Measurements from ENCODE around the gene SPRED2.

Gene SPRED2

DNA sequence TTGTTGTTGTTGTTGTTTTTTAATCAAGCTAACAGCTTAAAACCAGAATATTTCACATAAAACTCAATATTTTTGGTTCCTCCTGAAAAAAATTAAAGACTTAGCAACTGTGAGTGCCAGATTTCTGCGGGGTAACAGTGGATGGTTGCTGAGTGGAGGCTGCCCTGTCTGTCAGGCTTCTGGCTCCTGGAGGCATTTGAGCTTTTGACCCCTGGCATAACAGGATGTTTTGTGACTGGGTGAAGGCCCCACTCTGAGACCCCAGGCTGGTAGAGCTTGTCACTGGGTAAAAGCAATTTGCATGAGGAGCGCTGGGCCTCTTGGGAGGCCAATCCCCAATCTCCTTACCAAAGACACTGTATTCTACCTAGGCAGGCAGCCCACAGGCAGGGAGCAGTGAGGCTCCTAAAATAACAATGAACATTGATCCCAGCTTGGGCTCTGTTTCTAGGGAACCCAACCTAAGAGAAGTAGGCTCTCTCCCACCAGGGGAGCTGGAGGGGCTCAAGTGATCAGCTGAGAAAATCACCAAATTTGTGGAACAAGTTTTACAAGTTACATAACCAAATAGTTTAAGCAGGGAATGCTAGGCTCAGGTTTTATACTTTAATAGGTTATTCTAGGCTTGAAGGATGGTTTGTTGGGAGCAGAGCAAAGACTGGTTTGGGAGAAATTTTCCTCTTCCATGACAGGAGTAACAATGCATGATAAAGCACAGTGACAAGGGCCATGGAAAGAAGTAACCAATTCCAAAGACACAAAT, 5.9 kb upstream of the SPRED2 start:
- no peak for DNase-seq

DNA sequence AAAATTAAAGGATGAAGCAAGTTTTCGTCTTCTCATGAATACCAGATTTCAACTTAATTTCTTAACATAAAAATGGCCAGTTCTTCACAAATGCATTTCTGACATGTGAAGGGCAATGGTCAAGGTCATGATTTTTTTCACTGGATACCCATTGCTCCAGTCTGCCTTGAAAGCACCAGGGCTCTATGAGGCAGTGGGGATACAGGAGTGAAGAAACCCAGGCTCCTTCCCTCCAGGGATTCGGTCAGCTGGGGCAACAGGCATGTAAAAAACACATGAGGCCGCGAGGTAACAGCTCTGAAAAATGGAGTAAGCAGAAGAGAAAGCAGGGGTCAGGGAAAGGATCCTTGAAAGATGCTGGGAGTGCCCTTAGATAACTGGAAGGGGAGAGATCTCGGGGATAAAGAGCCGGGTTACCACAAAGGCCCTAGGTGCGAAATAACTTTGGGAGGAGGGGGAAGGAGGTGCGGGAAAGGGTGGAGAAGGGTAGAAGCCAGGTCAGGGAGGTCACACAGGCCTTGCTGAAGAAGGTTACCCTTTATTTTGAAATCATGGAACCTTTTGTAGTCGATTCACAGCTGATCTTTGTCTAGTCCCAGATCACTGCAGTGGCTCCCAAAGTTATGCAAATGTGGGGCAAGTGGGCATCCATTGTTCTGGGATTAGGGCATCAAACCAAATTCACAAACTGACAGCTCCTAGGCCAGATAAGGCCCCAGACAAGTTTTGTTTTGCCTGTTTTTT, 5.2 kb upstream of the SPRED2 start:
- DNase-seq = no peak

DNA sequence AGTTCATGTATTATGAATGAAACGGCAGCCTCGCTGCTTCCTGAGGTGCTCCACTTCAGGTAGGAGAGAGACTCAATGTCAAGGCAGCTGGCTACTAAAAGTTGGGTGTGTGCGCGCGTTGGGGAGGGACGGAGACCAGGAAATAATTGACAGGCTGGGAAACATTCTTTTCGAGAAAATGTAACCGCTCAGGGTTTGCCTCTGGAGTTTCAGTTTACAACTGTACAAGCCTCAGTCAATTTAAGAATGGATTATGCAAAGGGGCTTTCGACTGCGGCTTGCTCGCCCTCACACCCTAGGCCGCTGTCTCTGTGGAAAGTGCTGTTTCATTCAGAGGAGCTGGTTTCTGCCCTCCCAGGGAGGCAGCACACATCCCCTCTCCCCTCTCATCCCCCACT, 4.4 kb upstream of the SPRED2 start:
- DNase-seq = no peak

DNA sequence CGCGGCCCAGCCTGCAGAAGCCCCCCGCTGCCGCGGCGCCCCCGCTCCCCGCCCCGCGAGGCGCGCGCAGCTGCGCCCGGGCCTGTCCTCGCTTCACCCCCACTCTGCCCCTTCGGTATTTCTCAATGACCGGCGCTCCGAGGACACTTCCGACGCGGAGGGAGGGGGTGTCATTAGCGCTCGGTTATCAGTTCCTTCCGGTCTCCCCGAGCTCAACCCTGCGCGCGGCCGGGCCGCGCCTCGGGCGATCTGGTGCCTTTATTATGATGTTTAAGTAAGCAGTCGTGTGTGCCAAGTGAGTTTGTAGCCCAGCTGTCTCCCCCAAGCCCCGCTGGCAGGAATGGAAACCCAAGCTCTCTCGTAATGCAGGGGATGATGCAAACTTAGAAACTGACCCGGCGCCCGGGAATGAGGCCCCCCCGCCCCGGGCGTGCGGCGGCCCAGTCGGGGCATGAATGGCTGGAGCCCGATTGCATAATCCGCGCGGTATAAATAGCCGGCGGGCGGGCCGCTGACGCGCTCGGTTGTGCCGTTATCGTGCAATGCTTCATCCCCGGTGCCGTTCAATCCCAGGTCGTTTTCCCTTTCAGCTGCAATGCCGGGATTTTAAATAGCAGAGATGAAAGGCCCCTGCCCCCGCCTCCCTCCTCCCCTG, 3.9 kb upstream of the SPRED2 start:
- peak; percentile 78 for DNase-seq

DNA sequence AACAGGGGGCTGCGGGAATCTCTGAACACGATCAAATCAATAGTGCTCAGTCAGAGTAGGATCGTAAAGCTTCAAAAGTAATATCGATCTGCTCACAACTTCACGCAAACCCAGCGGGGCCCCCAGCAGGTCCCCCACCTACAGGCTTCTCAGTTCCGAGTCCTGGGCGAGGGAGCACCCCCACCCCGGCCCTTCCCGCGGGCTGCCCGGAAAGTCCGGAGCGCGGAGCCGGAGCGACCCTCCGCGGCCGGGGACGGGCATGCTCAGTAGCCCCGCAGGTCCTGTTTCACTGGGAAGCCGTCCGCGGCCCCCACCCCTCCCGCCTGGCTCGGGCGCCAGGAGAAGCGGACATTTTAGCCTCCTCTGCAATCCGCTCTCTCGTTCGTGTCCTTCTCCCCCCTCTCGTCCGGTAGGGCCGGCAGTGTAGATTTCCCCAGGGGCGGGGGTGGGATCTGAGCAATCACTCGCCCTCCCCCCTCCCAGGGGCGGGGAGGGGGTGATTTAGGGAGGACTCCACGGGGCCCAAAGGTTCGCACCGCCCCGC, 3.3 kb upstream of the SPRED2 start:
- peak; percentile 65 for DNase-seq

DNA sequence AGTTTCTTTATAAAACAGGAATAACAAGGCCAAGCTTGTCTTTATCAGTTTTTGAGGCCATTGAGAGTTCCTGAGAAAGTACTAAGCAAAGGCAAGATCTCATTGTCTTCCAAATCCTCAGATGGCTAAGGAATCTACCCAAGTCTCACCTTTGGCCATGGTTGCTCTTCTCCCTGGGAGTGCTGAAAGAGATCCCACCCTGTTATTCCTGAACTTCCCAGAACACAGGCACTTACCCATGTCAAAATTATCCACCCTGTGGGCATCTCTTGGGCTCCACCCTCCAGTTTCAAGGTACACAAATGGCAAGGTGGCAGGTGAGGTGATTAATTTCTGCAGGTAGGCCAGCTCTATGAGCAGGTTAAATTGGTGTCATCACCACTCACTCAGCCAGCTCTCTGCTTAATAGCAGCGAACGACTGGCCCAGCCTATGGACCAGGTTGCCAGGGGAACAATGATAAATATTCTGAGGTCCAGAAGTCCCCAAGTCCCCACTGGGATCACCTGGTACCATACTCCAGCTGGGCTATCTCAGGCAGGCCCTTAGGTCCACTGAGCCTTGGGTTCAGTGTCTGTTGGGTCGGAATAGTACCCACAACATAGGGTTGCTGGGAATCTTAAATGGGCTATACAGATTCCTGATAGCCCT, 2.3 kb upstream of the SPRED2 start:
- DNase-seq = no peak

DNA sequence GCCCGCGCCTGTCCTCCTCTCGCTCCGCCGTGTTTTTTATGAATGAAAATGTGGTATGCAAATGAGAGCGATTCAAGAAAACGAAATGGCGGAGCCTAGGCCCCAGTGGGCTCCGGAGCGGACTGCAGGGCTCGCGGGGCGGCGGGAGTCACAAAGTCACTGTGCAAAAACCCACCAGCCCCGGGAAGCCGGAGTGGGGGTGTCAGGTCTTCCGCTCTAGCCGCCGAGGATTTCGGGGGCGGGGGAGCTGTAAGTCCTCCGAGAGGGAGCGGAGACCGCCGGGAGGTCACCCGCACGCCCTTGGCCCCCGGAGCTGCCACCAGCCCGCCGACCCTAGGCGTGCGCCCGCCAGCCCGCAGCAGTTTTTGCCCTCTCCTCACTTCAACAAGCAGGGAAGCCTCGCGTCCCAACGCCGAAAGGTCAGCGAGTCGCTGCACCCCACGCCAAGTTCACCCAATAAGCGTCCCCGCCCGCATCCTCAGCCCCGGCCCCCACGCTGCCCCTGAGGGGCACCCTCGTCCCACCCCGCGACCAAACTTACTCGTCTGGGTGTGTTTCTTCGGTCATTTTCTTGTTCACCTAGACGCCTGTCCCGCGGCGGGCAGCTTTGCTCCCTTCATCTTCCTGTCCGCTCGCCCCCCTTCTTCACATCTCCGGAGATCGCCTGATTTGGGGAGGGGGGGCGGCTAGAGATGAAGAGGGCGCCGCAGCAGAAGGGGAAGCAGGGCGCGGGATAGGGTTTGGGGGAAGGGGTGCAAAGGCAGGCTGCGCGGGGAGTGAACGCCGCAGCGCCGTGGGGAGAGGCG, 775 bp downstream of the SPRED2 start:
- peak; percentile 27 for DNase-seq

DNA sequence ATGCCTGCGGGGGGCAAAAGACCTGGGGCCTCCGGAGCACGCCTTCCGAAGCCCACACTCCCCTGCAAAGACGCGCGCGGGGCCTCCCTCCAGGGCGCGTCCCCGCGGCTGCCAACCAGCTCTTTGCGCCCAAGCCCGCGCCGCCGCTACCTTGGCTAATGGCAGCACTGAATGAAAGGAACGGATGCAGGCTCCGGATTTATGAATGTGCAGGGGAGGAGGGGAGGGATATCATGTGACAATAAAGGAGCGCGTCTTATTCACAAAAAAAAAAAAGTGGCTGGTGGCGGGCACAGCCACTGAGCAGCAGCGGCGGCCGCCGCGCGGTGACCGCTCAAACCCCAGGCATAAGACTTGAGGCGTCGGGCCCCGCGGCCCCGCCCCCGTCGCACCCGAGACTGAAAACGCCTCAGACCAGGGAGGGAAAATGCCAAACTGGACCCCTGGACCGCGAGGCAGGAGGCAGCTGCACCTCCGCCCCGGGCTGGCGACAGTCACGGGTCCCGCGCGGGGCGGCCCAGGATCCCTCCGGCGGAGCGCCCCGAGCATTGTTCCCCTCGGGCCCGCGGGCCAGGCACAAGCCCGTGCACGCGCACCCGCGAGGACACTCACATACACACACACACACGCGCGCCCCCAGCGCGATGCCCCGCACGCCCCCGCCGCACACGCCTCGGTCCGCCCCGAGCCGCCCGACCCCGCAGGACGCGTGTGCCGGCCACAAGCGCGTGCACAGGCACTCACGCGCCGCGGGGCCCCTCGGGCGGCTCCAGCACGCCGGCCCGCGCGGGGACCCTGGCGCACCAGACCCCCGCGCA, 1.6 kb downstream of the SPRED2 start:
- DNase-seq = peak; percentile 52

DNA sequence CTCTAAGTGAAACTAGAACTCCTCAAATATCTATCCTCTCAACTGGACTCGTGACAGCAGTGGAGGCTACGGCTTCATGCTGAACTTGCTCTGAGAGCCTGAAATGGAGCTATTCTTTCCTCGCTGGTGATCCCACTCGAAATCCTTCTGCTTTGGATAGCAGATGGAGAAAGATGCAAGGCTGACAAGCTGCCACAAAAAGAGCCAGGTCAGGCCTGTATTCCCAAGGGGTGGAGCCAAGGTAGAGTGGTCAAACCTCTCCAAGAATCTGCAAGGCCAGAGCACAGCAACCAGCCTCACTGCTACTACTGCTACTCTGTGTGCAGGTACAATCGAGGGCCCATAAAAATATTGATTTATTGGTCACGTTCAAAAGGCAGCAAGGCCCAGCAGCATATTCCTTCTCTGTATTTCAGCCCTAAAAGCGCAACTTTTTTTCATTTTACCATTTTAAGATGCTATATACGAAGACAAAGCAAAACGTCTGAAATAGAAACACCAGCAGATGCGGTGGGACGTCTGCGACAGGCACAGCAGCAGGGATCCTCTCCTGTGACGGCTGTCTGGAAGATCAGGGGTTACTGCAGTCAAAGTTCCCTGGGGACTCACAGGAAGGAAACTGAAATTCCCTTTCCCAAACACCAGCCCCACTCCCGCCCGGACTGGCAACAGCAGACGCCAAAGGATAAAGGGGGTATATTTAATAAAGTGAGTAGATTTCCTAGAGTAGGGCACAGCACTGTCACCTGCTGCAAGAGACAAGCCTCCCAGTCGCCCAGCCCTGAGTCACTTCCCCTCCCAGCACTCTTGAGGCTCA, 2.4 kb downstream of the SPRED2 start:
- no peak for DNase-seq

DNA sequence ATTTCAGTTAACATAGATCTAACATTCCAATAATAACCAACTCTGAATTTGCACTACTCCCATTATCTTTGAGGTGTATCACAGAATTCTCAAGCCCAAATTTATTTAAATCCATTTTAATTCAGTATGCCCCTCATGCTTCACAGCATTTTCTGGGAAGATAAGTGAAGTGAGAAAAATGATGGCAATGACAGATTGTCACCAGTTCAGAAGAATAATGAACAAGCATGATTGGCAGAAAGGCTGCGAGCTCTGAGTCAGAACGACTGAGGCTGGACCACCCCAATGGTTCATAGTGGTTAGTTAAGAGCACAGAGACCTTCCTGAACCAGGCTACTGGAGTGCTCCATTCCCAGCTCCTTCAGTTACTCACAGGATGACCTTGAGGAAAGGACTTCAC, 4.9 kb downstream of the SPRED2 start:
- DNase-seq = no peak

DNA sequence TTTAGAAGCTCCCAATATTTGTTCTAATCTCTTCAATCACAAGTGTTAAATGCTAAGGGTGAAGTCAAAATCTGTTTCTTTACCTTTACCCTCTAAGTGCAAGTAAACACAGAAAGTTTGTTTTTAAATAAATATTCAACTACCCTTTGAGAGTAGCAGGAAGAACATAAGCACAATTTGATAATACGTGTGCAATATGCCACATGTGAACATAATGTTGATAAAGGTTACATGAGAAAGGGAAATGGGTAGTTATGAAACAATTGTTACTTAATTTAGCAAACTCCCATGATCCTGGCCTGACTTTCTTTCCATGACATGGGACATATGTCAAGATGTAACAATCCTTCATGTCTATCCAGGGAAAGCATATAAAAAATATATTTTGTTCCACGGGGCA, 7.1 kb downstream of the SPRED2 start:
- no peak for DNase-seq

DNA sequence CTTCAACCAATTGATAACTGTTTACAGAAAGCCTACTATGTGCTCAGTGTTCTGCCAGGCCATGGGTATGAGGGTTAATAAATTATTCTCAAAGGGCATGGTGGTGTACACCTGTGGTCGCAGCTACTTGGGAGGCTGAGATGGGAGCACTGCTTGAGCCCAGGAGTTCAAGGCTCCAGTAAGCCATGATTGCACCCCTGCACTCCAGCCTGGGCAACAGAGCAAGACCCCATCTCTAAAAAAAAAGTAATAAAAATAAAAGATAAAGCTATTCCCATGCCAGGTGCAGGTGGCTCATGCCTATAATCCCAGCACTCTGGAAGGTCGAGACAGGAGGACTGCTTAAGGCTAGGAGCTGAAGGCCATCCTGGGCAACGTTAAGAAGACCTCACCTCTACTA, 8.0 kb downstream of the SPRED2 start:
- DNase-seq = no peak

DNA sequence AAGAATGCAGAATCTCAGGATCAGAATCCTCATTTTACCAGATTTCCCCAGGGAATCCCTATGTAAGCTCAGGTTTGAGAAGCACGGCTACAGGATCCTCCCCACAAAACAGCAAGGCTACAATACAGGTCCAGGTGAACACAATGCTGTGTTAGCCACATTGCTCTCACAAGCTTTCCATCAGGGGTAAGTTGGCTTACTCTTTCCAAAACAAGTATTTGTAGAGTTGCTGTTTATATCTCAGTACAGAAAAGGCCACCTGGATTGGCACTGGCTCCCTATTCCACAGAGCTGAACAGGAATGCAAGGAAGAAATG, 11.0 kb downstream of the SPRED2 start:
- DNase-seq = no peak

DNA sequence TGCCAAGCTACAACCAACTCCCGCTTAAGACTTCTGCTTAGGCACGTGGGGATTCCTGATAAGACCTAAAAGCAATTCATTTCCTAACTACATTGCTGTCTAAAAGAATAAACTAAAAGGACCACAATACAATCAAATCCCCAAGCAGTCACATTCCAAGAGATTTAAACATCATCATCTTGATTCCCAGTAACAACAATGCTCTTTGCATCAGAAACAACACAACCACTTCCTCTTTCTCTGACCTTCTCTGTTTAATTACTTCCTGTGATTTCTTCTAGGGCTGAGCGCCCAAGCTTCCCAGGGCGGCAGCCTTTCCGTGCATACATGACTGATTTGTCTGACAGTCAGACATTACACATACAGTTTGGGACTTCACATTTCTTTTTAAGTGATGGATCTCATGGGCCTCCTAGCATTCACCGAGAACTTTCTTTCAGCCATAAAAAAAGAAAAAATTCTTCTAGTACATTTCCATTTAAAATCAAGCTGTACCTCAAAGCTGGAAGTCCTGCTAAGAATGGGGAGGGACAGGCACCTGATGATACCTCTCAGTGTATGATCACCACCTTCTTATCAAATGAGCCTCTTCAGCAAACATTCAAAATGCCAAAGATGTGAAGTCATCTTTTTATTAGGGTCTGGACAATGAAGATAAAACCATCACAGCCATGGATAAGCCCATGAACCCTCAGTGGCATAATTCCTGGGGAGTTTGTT, 11.5 kb downstream of the SPRED2 start:
- no peak for DNase-seq

DNA sequence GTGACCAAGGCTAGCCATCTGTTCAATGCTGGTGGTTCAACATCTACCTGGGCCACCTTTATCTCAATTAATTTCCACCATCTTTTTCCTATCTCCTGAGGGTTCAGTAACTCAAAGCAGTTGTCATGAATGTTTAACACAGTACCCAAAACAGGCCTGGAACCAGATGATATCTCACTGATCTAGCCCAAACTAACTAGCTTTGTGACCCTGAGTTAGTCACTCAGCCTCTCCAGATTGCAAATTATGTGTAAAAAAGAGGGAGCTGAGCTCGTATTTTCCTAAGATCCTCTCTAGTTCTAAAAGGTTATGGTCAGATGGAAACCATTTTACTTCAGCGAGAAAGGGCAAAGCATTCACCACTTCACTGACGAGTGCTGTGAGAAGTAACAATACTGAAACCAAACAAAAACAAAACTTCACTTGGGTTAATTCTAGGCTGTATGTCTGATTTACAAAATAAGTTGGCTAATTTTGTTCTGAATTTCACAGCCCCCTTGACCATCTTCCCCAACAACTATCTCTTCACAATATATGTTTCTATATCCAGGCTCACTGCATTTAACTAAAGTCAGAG, 14.8 kb downstream of the SPRED2 start:
- no peak for DNase-seq

DNA sequence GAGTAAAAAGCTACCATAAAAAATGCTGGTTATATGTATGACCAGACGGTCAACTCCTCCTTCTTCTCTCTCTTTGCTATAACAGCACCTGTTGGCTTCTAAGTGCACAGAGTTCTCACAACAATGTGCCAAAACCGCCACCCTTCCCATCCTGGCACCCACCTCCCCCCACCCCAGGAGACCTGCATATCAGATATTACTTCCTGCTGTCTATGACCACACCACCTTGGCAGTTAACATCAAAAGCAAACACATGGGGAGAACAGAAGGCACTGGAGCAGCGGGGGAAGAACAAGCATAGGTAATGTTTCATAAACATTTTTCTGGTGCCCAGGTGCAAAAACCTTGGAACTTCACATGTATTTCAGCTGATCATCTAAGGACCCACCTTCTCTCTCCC, 15.5 kb downstream of the SPRED2 start:
- DNase-seq = peak; percentile 74

DNA sequence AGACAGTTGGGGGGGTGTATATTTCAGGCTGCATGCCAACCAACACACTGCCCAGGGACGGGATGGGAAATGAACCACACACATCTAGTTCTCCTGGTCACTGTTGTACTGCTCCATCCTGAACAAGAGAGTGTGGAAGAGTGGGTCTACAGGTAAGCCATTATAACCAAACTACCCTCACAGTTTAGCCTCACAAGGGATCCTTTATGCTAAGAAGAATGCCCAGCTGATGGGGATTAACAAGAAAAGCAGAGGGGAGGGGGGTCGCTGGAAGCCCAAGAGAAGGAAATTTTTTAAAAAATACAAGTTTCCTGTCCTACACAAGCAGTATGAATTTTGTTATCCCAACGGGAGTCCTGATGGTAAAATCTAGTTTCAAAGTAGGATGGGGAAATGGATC, 16.1 kb downstream of the SPRED2 start:
- no peak for DNase-seq

DNA sequence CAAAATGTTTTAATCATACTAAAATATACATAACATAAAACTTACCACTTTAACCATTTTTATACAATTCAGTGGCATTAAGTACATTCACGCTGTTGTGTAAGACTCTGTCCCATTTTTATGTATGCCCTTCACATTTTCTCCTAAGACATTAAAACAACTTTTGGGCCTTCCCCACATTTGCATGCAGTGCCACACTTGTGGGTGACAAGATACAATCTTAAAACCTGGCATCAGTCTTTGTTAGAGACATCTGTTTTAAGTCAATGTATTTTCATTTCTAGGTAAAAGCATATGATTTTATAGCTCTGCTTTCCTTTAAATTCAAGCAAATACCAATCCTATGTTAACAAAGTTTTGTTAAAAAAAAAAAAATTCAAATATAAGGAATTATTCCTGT, 17.3 kb downstream of the SPRED2 start:
- DNase-seq = no peak

DNA sequence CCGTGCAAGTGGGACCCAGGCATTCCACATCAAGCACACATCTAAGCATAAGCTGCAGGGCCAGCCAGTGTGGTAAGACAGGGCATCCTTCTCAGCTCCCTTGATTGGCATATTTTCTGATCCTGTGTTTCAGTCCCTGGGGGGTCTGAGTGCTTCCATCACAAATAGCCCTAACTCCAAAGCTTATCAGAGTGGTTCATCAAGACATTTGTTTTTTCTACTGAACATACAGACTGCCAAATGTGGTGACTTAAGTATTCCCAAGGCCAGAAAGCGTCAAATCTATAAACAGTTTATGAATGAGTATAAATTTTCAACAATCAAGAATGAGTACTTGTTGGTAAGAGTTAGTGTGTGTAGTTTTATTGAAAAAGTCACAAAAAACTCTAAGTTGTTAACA, 18.8 kb downstream of the SPRED2 start:
- no peak for DNase-seq

DNA sequence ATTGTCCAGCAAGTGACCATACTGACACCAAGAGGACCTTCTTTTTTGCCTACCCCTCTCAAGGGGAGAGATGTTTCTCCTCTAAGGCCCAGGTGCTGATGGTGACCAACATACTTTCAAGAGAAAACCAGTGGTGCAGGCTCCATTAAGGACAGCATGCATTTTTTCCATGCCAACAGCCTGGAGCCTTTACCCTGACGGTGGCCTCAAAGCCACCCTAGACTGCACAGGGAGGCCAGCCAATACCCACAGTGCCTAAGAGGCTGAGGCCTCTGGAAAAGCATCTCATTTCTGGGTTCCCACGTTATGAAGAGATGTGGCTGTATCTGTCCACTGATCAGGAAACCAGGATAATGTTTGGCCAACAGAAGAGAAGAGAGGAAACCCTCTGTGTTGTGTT, 19.3 kb downstream of the SPRED2 start:
- no peak for DNase-seq

All from NCI-H510A treated with DMSO at 0.1 percent for 48 hours (cell line).